HTR-8/SVneo (cell line): ENCODE results near the gene PTPRU.

Source experiments
- DNase-seq: peaks from one replicate; pipeline ENCODE4 v3.0.0; 2011; ENCODE audit warnings: low spot score, mixed read lengths; ENCODE audit not compliant: insufficient read length
- FAIRE-seq: peaks from 2 replicates; lab custom pipeline; 2011; peaks lifted over from hg19 to GRCh38; lab: Jason Lieb, UNC

Gene PTPRU

GRCh38 chr1:29324771-29325351 lies 88.5 kb downstream of the PTPRU start:
- DNase-seq (no peak), FAIRE-seq (no peak)

GRCh38 chr1:29325675-29326074 lies 89.4 kb downstream of the PTPRU start:
- no peak for DNase-seq
- FAIRE-seq: no peak

- FAIRE-seq (no peak), DNase-seq (no peak)
Measured at GRCh38 chr1:29326123-29326522, 89.8 kb downstream of the PTPRU start.

DNA sequence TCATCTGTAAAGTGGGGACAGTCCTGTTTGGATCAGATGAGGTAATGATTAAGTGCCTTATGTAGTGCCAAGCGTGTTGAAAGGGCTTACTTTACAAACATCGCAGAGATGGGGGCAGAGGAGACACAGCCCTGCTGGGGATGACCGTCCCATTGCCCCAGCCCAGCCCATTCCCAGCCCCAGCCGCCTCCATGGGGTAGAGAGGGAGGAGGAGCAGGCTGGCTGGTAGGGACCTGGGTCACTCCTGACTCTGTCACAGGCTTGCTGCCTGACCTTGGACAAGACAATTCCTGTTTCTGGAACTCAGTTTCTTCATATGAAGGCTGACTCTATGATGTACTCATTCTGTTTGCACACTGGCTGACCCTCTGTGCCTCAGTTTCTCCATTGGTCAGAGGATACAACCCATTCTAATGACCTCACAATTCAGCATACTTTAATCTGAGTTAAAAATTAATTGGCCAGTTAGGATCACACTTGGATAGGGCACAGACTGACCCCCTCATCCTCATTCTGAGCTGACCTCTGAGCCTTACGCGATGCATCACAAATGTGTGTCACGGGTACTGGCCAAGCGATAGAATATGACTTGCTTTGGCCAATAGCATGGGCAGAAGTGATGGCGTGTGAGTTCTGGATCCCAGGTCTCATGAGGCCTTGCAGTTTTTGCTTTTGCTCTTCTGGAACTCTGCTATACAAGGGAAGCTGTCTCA lies 91.1 kb downstream of the PTPRU start:
- DNase-seq (no peak), FAIRE-seq (no peak)

DNA sequence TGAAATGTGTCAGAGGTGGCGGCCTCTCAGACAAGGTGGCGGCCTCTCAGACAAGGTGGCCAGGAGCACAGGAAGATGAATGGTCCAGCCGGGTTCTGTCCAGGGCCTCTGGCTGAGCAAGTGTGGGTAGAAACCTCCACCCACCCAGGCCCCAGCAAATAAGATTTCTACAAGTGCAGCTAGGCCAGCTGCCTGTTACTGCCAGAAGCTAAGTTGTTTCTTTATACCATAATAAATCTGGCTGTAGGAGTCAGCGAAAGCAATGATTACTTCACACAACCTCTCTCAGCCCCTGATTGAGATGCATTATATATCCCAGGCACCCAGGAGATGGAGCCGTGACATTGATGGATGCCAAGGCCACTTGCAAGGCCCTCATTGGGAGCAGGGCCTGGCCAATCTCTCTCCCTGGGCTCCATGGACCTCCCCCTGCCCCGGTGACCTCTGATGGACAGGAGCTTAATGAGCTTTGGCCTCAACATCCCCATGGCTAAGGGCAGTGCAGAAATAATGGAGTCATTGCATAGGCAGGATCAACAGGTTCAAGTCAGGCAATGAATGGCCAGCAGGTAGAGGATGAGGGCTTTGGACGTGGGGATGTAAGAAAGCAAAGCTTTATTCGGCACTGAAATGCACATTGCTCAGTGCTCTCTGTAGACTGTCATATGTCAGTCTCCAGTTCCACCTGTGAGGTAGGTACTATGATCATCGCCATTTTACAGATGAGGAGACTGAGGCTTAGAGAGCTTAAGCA lies 92.9 kb downstream of the PTPRU start:
- DNase-seq (no peak), FAIRE-seq (no peak)

DNA sequence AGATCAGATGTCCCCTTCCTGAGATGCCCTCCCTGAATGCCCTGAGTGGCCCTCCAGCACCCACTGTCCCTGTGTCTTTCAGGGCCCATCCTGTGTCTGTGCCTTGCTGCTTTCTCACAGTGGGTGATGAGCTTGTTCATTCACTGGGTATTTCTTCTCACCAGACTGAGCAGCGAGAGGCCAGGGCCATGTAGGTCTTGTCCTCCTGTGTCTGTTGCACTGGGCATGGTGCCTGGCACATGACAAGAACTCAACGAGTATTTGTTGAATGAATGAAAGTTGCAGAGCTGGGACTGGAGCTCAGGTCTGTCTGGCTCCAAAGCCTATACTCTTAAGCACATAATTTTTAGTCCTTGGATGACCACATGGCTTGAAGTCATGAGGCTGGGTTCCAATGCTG lies 93.8 kb downstream of the PTPRU start:
- FAIRE-seq: no peak
- DNase-seq: no peak

DNA sequence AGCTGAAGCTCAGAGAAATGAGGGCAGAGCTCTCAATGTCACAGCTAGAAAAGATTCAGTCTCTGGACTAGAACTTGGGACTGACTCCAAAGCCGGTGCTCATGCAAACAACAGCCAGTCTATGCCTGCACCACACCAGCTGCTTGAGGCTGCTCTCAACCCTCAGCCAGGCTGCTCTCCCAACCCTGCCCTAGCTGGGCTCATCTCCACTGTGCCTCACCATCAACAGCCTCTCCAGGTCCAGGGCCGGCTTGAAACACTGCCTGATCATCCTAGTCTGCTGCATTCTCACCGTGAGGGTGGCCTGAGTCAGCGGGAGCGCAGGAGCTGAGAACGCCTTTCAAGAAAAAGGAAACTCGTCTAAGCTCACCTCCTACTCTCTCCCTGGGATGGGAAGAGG lies 94.5 kb downstream of the PTPRU start:
- FAIRE-seq: no peak

GRCh38 chr1:29331309-29331708 lies 95.0 kb downstream of the PTPRU start:
- no peak for DNase-seq
- FAIRE-seq: no peak

More for the DNA sequence above, 94.5 kb downstream of the PTPRU start:
- DNase-seq: no peak

DNA sequence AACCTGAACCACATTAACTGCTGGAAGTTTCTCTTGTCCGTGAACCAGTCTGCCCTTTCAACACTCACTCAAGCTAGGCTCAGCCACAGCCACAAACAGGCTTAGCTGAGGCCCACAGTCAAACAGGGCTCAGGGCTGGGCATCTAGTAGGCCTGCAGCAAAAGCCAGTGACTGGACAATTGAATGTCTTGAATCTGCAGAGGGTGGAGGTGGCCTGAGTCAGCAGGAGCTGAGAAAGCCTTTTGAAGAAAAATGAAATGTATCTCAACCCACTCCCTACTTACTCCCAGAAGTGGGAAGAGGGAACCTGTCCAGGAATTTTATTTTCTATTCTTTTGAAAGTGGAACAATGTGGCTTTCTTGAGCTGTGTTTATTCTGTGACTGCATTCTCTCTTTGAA lies 95.4 kb downstream of the PTPRU start:
- DNase-seq: no peak
- FAIRE-seq: no peak

DNA sequence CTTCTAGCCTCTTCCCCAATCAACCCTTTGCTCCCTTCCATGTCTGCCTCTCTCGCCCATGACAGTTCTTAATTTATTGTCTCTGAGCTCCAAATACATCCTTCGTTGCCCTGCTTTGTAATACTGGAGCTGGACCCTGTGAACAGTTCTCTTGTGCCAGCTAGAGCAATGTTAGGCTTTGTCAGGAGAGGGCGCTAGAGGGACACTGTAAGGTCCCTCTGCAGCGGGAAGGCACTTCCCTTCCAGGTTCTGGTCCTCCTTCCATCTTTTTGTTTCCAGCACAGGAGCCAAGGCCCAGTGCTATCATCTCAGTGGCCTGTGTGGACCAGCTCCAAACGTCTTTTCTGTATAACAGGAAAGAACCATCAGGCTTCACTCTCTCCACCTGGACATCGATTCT lies 95.9 kb downstream of the PTPRU start:
- no peak for DNase-seq
- no peak for FAIRE-seq

DNA sequence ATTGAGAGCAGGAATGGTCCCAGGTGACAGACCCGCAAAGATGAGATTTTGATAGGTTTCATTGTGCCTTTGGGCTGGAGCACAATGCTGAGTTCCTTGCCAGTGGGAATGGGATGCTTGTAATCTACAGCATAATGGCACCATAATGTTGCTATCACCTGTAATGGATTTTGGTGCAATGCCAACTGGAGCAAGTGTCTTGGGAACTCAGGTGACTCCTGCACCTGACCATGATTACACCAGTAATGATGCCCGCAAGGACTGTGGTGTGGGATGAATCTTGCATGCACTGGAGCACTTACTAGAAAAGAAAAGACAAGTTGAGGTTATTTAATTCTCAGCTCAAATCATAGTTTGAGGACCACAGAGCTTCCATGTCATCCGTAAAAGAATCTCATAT lies 96.7 kb downstream of the PTPRU start:
- FAIRE-seq (no peak), DNase-seq (no peak)

GRCh38 chr1:29335573-29335972 lies 99.3 kb downstream of the PTPRU start:
- DNase-seq (no peak), FAIRE-seq (no peak)

DNA sequence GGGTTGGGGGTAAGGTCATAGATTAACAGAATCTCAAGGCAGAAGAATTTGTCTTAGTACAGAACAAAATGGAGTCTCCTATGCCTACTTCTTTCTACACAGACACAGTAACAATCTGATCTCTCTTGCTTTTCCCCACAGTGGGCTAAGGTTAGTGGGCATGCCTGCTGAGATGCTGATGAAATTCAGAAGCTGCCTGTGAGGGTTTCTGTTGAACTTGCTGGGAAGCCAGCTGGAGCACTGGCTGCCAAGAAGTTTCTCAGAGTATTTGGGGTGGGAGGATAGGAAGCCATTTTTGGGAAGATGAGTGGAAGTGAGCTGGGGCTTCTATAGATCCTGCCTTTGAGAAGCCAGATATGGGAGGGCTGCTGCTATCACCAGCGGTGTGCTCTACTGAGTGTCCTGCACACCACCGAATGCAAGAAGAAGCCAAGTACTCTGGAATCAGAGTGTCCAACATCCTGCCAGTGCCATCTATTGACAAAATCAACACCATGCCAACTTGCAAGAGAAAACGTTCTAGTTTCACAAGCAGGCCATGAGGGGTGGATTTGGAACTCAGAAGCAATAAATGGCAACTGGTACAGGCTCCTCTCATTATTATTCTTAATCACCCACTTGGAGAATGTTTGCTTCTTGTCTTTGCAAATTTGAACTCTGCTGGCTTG lies 102.7 kb downstream of the PTPRU start:
- DNase-seq (no peak), FAIRE-seq (no peak)

- DNase-seq (no peak), FAIRE-seq (no peak)
Measured at GRCh38 chr1:29341936-29342335, 105.6 kb downstream of the PTPRU start.

GRCh38 chr1:29342351-29342750 lies 106.0 kb downstream of the PTPRU start:
- DNase-seq (no peak), FAIRE-seq (no peak)

GRCh38 chr1:29342983-29343382 lies 106.7 kb downstream of the PTPRU start:
- FAIRE-seq: no peak

GRCh38 chr1:29343476-29343875 lies 107.2 kb downstream of the PTPRU start:
- DNase-seq: no peak
- FAIRE-seq: no peak

More at GRCh38 chr1:29342983-29343382, 106.7 kb downstream of the PTPRU start:
- DNase-seq: no peak

- FAIRE-seq (no peak), DNase-seq (no peak)
Measured at GRCh38 chr1:29343908-29344307, 107.6 kb downstream of the PTPRU start.

- no peak for FAIRE-seq
Measured at GRCh38 chr1:29344336-29344735, 108.0 kb downstream of the PTPRU start.

GRCh38 chr1:29346576-29346975 lies 110.3 kb downstream of the PTPRU start:
- FAIRE-seq (no peak), DNase-seq (no peak)

More at GRCh38 chr1:29344336-29344735, 108.0 kb downstream of the PTPRU start:
- DNase-seq: no peak
